Mammary epithelial cell (primary cell): ENCODE data around the gene STC2.

Experiments
- CTCF ChIP-seq, 2 donors: IDR thresholded peaks in 1 of 2; conservative IDR thresholded peaks in 1 of 2; 2 replicates each; pipeline ENCODE4 v1.5.1; 2011 to 2012; ENCODE audit warnings: inconsistent platforms in 2 of 2, low read length in 2 of 2, mild to moderate bottlenecking in 2 of 2, control low read depth in 1 of 2, low read depth in 1 of 2; ENCODE audit not compliant: insufficient read depth in 1 of 2; ENCODE audit errors: extremely low read depth in 1 of 2
- EZH2 ChIP-seq: IDR thresholded peaks from 2 replicates; pipeline ENCODE4 v1.6.1; 2012; ENCODE audit warnings: low read length, inconsistent platforms, borderline replicate concordance

GRCh38 chr5:173302546-173303155, 25.6 kb downstream of the STC2 start:
- TF ChIP-seq CTCF (conservative IDR thresholded peaks at IDR 0.05 in 1 of 2, IDR thresholded peaks at IDR 0.05 in 1 of 2; ENCODE audit: extremely low read depth in 1 of 2, insufficient read depth in 1 of 2, low read depth in 1 of 2, low read length in 2 of 2) (no peak), EZH2 (no peak)
